Prostate gland (tissue), 2 donors: ENCODE data around the gene CBFA2T2. TPM values are rescaled to one million over a fixed set of nuclear protein-coding genes. Genes with fewer than 3 reads are reported as not detected.
"Not testable (repeated sequence)": the region's sequence is repeated elsewhere in the genome, so short reads cannot be mapped to it uniquely, and the experiment has no call there.

Experiments used
- DNase-seq: peaks from one replicate; pipeline ENCODE4 v3.0.0-alpha.2; 2019; ENCODE audit warnings: low spot score
- H3K27ac ChIP-seq, 2 donors: fragments of 200-600 bp; sonication (generic); 2 replicates each; pipeline ENCODE4 v1.5.1; 2017 to 2019
- H3K27me3 ChIP-seq: fragments of 200-600 bp; sonication (generic); replicated peaks from 2 replicates; pipeline ENCODE4 v1.5.1; 2019; ENCODE audit not compliant: insufficient read depth
- H3K36me3 ChIP-seq, 2 donors: fragments of 200-600 bp; sonication (generic); 1 replicate in 1 of 2; 2 replicates in 1 of 2; pipeline versions ENCODE4 v1.5.1 to v1.8.1; 2017 to 2019
- H3K4me1 ChIP-seq: fragments of 200-600 bp; sonication (generic); replicated peaks from 2 replicates; pipeline ENCODE4 v1.5.1; 2019
- H3K4me3 ChIP-seq, 2 donors: fragments of 200-600 bp; sonication (generic); 2 replicates each; pipeline ENCODE4 v1.5.1; 2017 to 2019
- H3K9me3 ChIP-seq: fragments of 200-600 bp; sonication (generic); 2 replicates; pipeline ENCODE4 v1.5.1; 2017
- POLR2A ChIP-seq: fragments of 450-650 bp; IDR thresholded peaks from one replicate; pipeline ENCODE4 v1.6.1; 2016; ENCODE audit warnings: antibody characterized with exemption, mild to moderate bottlenecking
- POLR2AphosphoS5 ChIP-seq: sonication (generic); formaldehyde crosslinking; IDR thresholded peaks from one replicate; pipeline ENCODE4 v1.6.1; 2017; ENCODE audit warnings: antibody characterized with exemption
- WGBS: methylation state at CpG from one replicate; pipeline ENCODE4 v1.1.5; 2018; 5-methylcytosine and 5-hydroxymethylcytosine counted together
- intact Hi-C: fragments of 100-400 bp; cut with DNase I; formaldehyde crosslinking; loops from one replicate; pipeline ENCODE4 v1.14.2; 2022
- total RNA-seq, 2 donors: library from RNA; depleted of rRNA; stranded (reverse); fragments of >200 nt; gene quantifications; one replicate each; pipeline ENCODE4 v1.1.0, GENCODE V29; 2016
- TF ChIP-seq, protein P1 (sequence below), 4 experiments: fragments of 200-600 bp in 2 of 4; fragments of 450-650 bp in 2 of 4; sonication (generic) in 2 of 4; IDR thresholded peaks; 1 replicate in 3 of 4; 2 replicates in 1 of 4; pipeline ENCODE4 v1.5.1; 2016 to 2019; ENCODE audit warnings: antibody characterized with exemption in 4 of 4, mild to moderate bottlenecking in 2 of 4, moderate library complexity in 2 of 4

The CBFA2T2 gene
- total RNA-seq, result 10 to 100 TPM; 40.3 to 54.6 TPM

DNA sequence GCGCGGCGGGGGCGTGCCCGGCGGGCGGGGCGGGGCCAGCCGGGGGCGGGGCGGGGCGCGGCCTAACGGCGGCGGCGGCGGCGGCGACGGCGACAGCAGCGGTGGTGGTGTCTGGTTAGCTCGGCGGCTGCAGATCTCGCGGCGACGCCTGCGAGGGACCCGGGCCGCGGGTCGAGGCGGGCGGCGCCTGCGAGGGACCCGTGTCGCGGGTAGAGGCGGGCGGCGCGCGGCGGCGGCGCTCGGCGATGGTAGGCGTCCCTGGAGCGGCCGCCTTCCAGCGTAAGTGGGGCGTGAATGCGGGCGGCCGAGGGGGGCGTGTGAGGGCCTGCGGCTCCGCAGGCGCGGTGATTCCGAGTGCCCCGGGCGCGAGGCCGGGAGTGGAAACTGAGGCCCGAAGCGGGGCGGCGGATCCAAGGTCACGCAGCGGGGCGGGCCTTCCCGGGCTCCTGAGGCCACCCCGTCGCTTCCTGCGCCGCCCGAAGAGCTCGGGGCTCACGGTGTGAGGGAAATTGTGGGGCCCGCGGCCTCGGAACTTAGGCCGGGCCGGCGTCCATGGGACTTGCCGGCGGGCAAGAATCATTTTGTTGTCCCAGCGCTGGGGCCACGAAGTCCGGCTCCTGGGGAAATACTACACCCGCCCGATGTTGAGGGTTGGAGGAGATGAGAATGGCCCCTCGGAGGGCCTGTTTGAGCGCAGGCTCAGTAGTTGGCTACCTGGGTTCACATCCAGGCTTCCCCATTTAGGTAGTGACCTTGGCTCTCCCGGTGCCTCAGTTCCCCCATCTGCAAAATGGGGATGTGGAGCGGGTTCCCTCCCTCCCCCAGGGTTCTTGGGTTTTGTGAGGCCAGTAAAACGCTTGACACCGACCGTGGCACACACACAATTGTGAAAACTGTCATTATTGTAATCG lies at the start of gene CBFA2T2:
TSS of gene CBFA2T2 (plus strand) at position 74 of the 911 bp plus-strand sequence. CDS start at position 246, 172 bp downstream.
- intact Hi-C loops, result no loop called here
- H3K27me3 ChIP-seq, result no peaks in the 10 kb centered on the region
- peak within 1 kb of the TSS; percentile 97 to 98 for H3K27ac ChIP-seq
- no peak for DNase-seq
- H3K4me3 ChIP-seq, result peak within 1 kb of the TSS; percentile 93 to 98
- H3K4me1 ChIP-seq, result no peaks in the 10 kb centered on the region
- no peaks in the 10 kb centered on the region for H3K36me3 ChIP-seq
- under 1% methylated on average over 81 of the region's 105 CpGs for WGBS
- no peaks in the 10 kb centered on the region for H3K9me3 ChIP-seq
- peak; percentile 8 for TF ChIP-seq POLR2A
- TF ChIP-seq, protein P1, sequence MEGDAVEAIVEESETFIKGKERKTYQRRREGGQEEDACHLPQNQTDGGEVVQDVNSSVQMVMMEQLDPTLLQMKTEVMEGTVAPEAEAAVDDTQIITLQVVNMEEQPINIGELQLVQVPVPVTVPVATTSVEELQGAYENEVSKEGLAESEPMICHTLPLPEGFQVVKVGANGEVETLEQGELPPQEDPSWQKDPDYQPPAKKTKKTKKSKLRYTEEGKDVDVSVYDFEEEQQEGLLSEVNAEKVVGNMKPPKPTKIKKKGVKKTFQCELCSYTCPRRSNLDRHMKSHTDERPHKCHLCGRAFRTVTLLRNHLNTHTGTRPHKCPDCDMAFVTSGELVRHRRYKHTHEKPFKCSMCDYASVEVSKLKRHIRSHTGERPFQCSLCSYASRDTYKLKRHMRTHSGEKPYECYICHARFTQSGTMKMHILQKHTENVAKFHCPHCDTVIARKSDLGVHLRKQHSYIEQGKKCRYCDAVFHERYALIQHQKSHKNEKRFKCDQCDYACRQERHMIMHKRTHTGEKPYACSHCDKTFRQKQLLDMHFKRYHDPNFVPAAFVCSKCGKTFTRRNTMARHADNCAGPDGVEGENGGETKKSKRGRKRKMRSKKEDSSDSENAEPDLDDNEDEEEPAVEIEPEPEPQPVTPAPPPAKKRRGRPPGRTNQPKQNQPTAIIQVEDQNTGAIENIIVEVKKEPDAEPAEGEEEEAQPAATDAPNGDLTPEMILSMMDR (IDR thresholded peaks at IDR 0.05), result no peak
- no peak for TF ChIP-seq POLR2AphosphoS5

DNA sequence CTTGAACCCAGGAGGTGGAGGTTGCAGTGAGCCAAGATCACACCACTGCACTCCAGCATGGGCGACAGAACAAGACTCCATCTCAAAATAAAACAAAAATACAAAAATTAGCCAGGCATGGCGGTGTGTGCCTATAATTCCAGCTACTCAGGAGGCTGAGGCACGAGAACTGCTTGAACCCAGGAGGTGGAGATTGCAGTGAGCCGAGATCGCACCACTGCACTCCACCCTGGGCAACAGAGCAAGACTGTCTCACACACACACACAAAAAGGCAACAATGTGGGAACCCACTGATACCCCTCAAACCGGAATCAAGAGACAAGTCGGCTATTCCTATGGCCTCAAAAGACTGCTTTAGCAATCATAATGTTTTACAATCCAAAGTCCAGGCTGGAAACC lies 49.3 kb upstream of the CBFA2T2 start:
- not testable (repeated sequence) for H3K27ac ChIP-seq

DNA sequence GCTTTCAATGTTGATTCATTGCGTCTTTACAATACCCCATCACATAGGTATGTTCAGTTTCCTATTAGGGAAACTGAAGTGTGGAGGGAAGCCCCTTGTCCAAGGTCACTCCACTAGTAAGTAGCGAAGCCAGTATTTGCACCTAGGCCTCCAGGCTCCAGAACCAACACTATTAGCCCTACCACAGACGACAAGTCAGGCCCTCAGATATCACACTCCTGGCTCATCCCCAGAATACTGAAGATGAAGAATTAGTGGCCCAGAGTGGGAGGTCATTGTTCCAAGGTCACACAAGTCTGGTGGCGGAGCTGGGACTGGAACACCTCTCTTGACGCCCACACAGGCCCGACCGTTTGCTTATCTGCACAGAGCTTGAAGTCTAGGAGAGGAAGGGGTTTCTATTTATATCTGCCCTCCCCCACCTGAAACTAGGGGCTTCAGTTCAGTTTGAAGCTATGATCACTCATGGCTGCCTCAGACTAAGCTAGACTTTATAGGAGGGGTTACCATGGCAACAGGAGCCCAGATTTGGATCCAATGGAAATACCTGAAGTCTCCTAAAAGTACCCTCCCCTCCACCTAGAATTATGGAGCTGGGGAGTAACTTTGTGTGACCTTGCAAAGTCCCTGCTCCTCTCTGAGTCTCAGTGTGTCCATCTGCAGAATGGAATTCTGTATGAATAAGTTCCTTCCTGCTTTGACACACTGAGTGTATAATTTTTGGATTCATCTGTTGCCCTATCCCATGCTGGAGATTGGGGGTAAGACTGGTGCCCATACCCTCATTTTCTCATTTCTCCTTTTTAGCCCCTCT lies 48.5 kb upstream of the CBFA2T2 start:
- Histone ChIP-seq H3K4me3 (no peak overlapping the region), H3K4me1 (no peaks in the 10 kb centered on the region), H3K36me3 (no peaks in the 10 kb centered on the region), H3K27ac (no peak overlapping the region), H3K27me3 (no peaks in the 10 kb centered on the region), H3K9me3 (no peaks in the 10 kb centered on the region)
- no peak for DNase-seq
- TF ChIP-seq, protein P1 (IDR thresholded peaks at IDR 0.05), result no peak
- TF ChIP-seq POLR2A (no peak), POLR2AphosphoS5 (no peak)
- intact Hi-C loops, result no loop called here
- 83% methylated on average over 7 of the region's 7 CpGs for WGBS

More for the DNA sequence above, 49.3 kb upstream of the CBFA2T2 start:
- H3K27me3 ChIP-seq, H3K4me1 ChIP-seq, DNase-seq, H3K4me3 ChIP-seq, H3K9me3 ChIP-seq, intact Hi-C loops, H3K36me3 ChIP-seq: not testable (repeated sequence)
- 90% methylated on average over 7 of the region's 7 CpGs for WGBS

DNA sequence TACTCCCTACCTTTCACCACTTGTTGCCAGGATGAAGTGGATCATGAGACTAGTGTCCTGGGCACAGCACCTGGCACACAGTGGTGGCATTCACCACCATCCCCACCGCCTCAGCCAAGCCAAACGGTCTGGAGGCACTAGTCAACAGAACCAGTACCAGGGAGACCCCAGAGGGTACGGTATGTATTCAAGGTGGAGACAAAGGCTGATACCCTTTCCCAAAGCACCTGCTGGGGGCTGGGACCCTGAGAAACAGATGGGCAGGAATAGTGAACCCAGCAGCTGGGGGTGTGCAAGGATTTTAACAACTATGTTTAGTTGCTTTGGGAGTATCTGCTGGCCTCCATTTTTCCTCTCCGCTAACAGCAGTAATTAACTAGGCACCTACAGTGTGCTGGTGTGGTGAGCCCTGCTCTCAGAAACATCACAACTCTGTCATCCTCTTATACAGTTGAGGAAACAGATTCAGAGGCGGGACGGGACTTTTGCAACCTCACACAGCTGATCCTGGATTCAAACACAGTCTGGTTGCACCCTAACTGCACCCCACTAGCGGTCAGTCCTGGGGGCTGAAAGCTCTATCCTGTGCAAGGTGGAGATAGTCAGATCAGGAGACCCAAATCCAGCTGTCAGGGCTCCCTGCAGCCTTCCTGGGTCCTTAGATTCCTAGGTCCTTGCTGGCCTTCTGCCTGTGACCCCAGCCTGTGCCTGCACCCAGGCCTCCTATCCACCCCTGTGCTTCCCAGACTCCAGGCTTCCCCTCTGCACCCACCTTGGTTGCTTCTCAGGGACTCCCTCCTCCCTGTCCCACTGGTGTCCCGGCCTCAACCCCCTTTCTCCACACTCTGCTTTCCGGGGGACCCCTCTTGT lies 47.5 kb upstream of the CBFA2T2 start:
- intact Hi-C loops, result no loop called here
- Histone ChIP-seq H3K4me3 (peak overlapping the region; percentile 71 to 82), H3K9me3 (no peaks in the 10 kb centered on the region), H3K27ac (peak overlapping the region; percentile 69 to 79), H3K27me3 (no peaks in the 10 kb centered on the region), H3K36me3 (no peaks in the 10 kb centered on the region), H3K4me1 (no peaks in the 10 kb centered on the region)
- DNase-seq, result no peak
- WGBS, result 80% methylated on average over 9 of the region's 9 CpGs
- no peak for TF ChIP-seq POLR2A
- TF ChIP-seq, protein P1 (IDR thresholded peaks at IDR 0.05), result no peak
- TF ChIP-seq POLR2AphosphoS5, result no peak
